HepG2 (cell line): Measurements from ENCODE around the gene NLRC3. TPM values are rescaled to one million over a fixed set of nuclear protein-coding genes. Genes with fewer than 3 reads are reported as not detected.

Source experiments
- ATAC-seq: fragments of 200-7000 bp; cut with Tn5 transposase; 3 replicates; pipeline ENCODE4 v1.9.1; 2020; ENCODE audit warnings: mild to moderate bottlenecking, moderate library complexity
- BruUV-seq: library from RNA; stranded (reverse); fragments of 400-500 nt; replicated peaks from 2 replicates; lab custom pipeline; 2021; lab: Mats Ljungman, UMichigan
- CTCF ChIA-PET: fragments of 300-600 bp; formaldehyde crosslinking; extraction: SDS; loops from one replicate; lab custom pipeline; 2021; ENCODE audit warnings: low total read pairs, inconsistent platforms, low intra/inter-chr PET ratio; lab: Yijun Ruan, JAX
- POLR2A ChIA-PET: fragments of 350-600 bp; sonication (Branson Sonifier 250); formaldehyde crosslinking; loops from one replicate; lab custom pipeline; 2020; ENCODE audit warnings: antibody characterized with exemption, inconsistent platforms; lab: Yijun Ruan, JAX
- DNase-seq: peaks from one replicate; pipeline ENCODE4 v3.0.0-alpha.2; 2015; ENCODE audit warnings: low spot score
- FAIRE-seq: peaks from 3 replicates; lab custom pipeline; 2011; peaks lifted over from hg19 to GRCh38; lab: Jason Lieb, UNC
- H2AFZ ChIP-seq: one replicate; pipeline ENCODE4 v1.6.1; 2011; ENCODE audit warnings: low read length, inconsistent platforms
- H3K27ac ChIP-seq: fragments of 300-600 bp; 3 replicates; pipeline ENCODE4 v1.8.0; 2011; ENCODE audit warnings: mixed run types, mild to moderate bottlenecking, mixed read lengths, low read length, inconsistent platforms; ENCODE audit not compliant: insufficient read depth; ENCODE audit errors: extremely low read length
- H3K27me3 ChIP-seq, 2 experiments: fragments of 200-600 bp in 1 of 2; 2 replicates in 1 of 2; 3 replicates in 1 of 2; pipeline versions ENCODE4 v1.6.0 to v1.8.0; 2011; ENCODE audit warnings: low read length in 2 of 2, mild to moderate bottlenecking in 2 of 2, moderate library complexity in 2 of 2, inconsistent platforms in 1 of 2; ENCODE audit not compliant: insufficient read depth in 2 of 2, control insufficient read depth in 1 of 2
- H3K36me3 ChIP-seq, 2 experiments: fragments of 200-600 bp in 1 of 2; replicated peaks in 1 of 2; 2 replicates in 1 of 2; 3 replicates in 1 of 2; pipeline versions ENCODE4 v1.5.1 to v1.8.0; 2011; ENCODE audit warnings: low read length in 2 of 2, inconsistent platforms in 1 of 2; ENCODE audit not compliant: insufficient read depth in 2 of 2, control insufficient read depth in 1 of 2
- H3K4me1 ChIP-seq: 2 replicates; pipeline ENCODE4 v1.5.1; 2012; ENCODE audit warnings: low read length, inconsistent platforms; ENCODE audit not compliant: insufficient read depth
- H3K4me2 ChIP-seq: 2 replicates; pipeline ENCODE4 v1.6.0; 2011; ENCODE audit warnings: low read depth, low read length, inconsistent platforms
- H3K4me3 ChIP-seq, 3 experiments: fragments of 200-600 bp in 1 of 3; sonication (generic), shearing (Covaris generic) in 1 of 3; replicated peaks in 1 of 3; 2 replicates each; pipeline ENCODE4 v1.5.1; 2011 to 2016; ENCODE audit warnings: low read length in 3 of 3, inconsistent platforms in 2 of 3, low read depth in 2 of 3, mild to moderate bottlenecking in 2 of 3, control low read depth in 1 of 3, mixed read lengths in 1 of 3; ENCODE audit not compliant: insufficient read depth in 1 of 3
- H3K79me2 ChIP-seq: one replicate; pipeline ENCODE4 v1.6.1; 2011; ENCODE audit warnings: low read length, inconsistent platforms; ENCODE audit not compliant: insufficient read depth
- H3K9ac ChIP-seq: 2 replicates; pipeline ENCODE4 v1.6.0; 2011; ENCODE audit warnings: mild to moderate bottlenecking, low read depth, low read length, inconsistent platforms; ENCODE audit not compliant: insufficient read depth
- H3K9me3 ChIP-seq: 2 replicates; pipeline ENCODE4 v1.5.1; 2012; ENCODE audit warnings: mild to moderate bottlenecking, low read length
- H4K20me1 ChIP-seq: 2 replicates; pipeline ENCODE4 v1.6.0; 2011; ENCODE audit warnings: inconsistent platforms, mild to moderate bottlenecking, low read length, moderate library complexity; ENCODE audit not compliant: insufficient read depth
- NFYB ChIP-seq: sonication (generic); formaldehyde crosslinking; IDR thresholded peaks from 2 replicates; pipeline ENCODE4 v1.4.0; 2020; ENCODE audit warnings: missing genetic modification reagents
- ZNF407 ChIP-seq: sonication (generic); formaldehyde crosslinking; IDR thresholded peaks from one replicate; pipeline ENCODE4 v1.5.1; 2020; ENCODE audit warnings: mild to moderate bottlenecking, missing genetic modification reagents; ENCODE audit errors: not compliant biosample characterization
- ZNF770 ChIP-seq: sonication (generic); formaldehyde crosslinking; IDR thresholded peaks from 2 replicates; pipeline ENCODE4 v1.5.0; 2020; ENCODE audit warnings: mild to moderate bottlenecking, missing genetic modification reagents
- ZNF781 ChIP-seq: sonication (generic); formaldehyde crosslinking; IDR thresholded peaks from 2 replicates; pipeline ENCODE4 v1.5.1; 2020; ENCODE audit warnings: borderline replicate concordance, mild to moderate bottlenecking, missing genetic modification reagents; ENCODE audit errors: not compliant biosample characterization
- ZNF878 ChIP-seq: sonication (generic); formaldehyde crosslinking; IDR thresholded peaks from 2 replicates; pipeline ENCODE4 v1.8.1; 2023; ENCODE audit warnings: mild to moderate bottlenecking, missing genetic modification reagents, moderate library complexity
- WGBS: methylation state at CpG from one replicate; pipeline ENCODE4 v1.1.6; 2017; ENCODE audit warnings: low lambda C conversion rate; 5-methylcytosine and 5-hydroxymethylcytosine counted together
- in situ Hi-C: cut with HindIII; loops from 2 replicates; pipeline ENCODE4 v1.10.0; 2017; ENCODE audit warnings: low pct_unique_long_range_greater_than_20kb; ENCODE audit not compliant: extremely low pct_ligation_motif_present
- intact Hi-C: fragments of 100-400 bp; cut with micrococcal nuclease; formaldehyde crosslinking; loops from one replicate; pipeline ENCODE4 v1.10.0; 2022; ENCODE audit not compliant: unreplicated experiment
- polyA plus RNA-seq, 8 experiments: library from polyadenylated mRNA; depleted of rRNA in 3 of 8; stranded (reverse) in 7 of 8; unstranded in 1 of 8; fragments of >200 nt; fragmentation: Illumina TruSeq in 4 of 8; extraction: Trizol in 4 of 8; gene quantifications; 2 replicates each; pipeline versions ENCODE4 v1.2.1 to v1.2.3, GENCODE V29; 2011 to 2016; ENCODE audit warnings: low read depth in 4 of 8, missing spikeins in 1 of 8, mixed read lengths in 1 of 8; ENCODE audit not compliant: insufficient read depth in 1 of 8
- total RNA-seq, 5 experiments: library from RNA; depleted of rRNA; stranded (reverse); fragments of >200 nt; fragmentation: Illumina TruSeq; extraction: Trizol; gene quantifications; 2 replicates each; pipeline ENCODE4 v1.2.3, GENCODE V29; 2016; ENCODE audit warnings: low read depth in 1 of 5

The NLRC3 gene
- total and polyA plus RNA-seq, 2 of the 13 experiments (the other 11 are each of a cell fraction or from before 2014, with no cell fraction given): not detected

- TF ChIP-seq ZNF407 (CRISPR knock-in tag): no peak
- no peak for TF ChIP-seq NFYB (CRISPR knock-in tag)
- TF ChIP-seq ZNF878: no peak
These were observed 46.4 kb upstream of the NLRC3 start (continued) for GRCh38 chr16:3623642-3624041.

GRCh38 chr16:3618769-3619141 is 41.6 kb upstream of the NLRC3 start:
- Histone ChIP-seq H3K4me3 (no peak overlapping the region), H3K4me2 (no peak overlapping the region), H3K36me3 (no peaks in the 10 kb centered on the region), H3K79me2 (peaks cover 24% of the 10 kb centered on the region), H3K27me3 (no peaks in the 10 kb centered on the region), H3K9me3 (no peaks in the 10 kb centered on the region), H4K20me1 (no peaks in the 10 kb centered on the region), H3K4me1 (peaks cover 16% of the 10 kb centered on the region), H3K9ac (no peak overlapping the region), H3K27ac (no peak overlapping the region), H2AFZ (no peak overlapping the region)
- DNase-seq (no peak), ATAC-seq (no peak), FAIRE-seq (no peak)
- POLR2A ChIA-PET: no interaction called here
- CTCF ChIA-PET: no interaction called here
- 85% methylated on average over 3 of the region's 3 CpGs for WGBS
- TF ChIP-seq ZNF770 (CRISPR knock-in tag): 0 out of 2 replicates have a peak, but pooled peaks have one; percentile 37
- TF ChIP-seq ZNF781 (CRISPR knock-in tag): no peak
- no TSS peak for BruUV-seq
- intact Hi-C loops (no loop called here), in situ Hi-C loops (no loop called here)
